ENCODE results near the gene PARVB.

Gene PARVB

GRCh38 chr22:44162960-44163359 is 138.9 kb downstream of the PARVB start:
- DNase-seq (ENCODE audit: low read depth) = no peak

GRCh38 chr22:44163536-44163935 is 139.4 kb downstream of the PARVB start:
- no peak for DNase-seq (ENCODE audit: low read depth)

- no peak for DNase-seq (ENCODE audit: low read depth)
Observed at GRCh38 chr22:44164031-44164430, 139.9 kb downstream of the PARVB start.

GRCh38 chr22:44165286-44165874 is 141.3 kb downstream of the PARVB start:
- no peak for DNase-seq (ENCODE audit: low read depth)

- DNase-seq (ENCODE audit: low read depth) = no peak
Observed at GRCh38 chr22:44166498-44167276, 142.6 kb downstream of the PARVB start.

GRCh38 chr22:44167501-44167900 is 143.4 kb downstream of the PARVB start:
- DNase-seq (ENCODE audit: low read depth) = no peak

GRCh38 chr22:44168206-44168605 is 144.1 kb downstream of the PARVB start:
- no peak for DNase-seq (ENCODE audit: low read depth)

GRCh38 chr22:44170470-44170869 is 146.4 kb downstream of the PARVB start:
- no peak for DNase-seq (ENCODE audit: low read depth)

- DNase-seq (ENCODE audit: low read depth) = no peak
Observed at GRCh38 chr22:44171561-44171960, 147.5 kb downstream of the PARVB start.

- DNase-seq (ENCODE audit: low read depth) = no peak
Observed at GRCh38 chr22:44172370-44173108, 148.4 kb downstream of the PARVB start.

GRCh38 chr22:44173154-44173553 is 149.1 kb downstream of the PARVB start:
- no peak for DNase-seq (ENCODE audit: low read depth)

GRCh38 chr22:44175676-44176075 is 151.6 kb downstream of the PARVB start:
- DNase-seq (ENCODE audit: low read depth) = no peak

- no peak for DNase-seq (ENCODE audit: low read depth)
Observed at GRCh38 chr22:44179196-44179988, 155.3 kb downstream of the PARVB start.

- no peak for DNase-seq (ENCODE audit: low read depth)
Observed at GRCh38 chr22:44179989-44180705, 156.0 kb downstream of the PARVB start.

- DNase-seq (ENCODE audit: low read depth) = no peak
Observed at GRCh38 chr22:44180706-44181032, 156.6 kb downstream of the PARVB start, which contains the start of gene PARVG. TSS of gene PARVG (plus strand) at chr22:44180925. CDS start at chr22:44183330, 2,405 bp downstream.

- peak; percentile 53 for DNase-seq (ENCODE audit: low read depth)
Observed at GRCh38 chr22:44181033-44181911, 157.2 kb downstream of the PARVB start.

- DNase-seq (ENCODE audit: low read depth) = peak; percentile 6
Observed at GRCh38 chr22:44181912-44182587, 157.9 kb downstream of the PARVB start.

GRCh38 chr22:44182588-44183286 is 158.6 kb downstream of the PARVB start:
- DNase-seq (ENCODE audit: low read depth) = peak; percentile 6

- DNase-seq (ENCODE audit: low read depth) = no peak
Observed at GRCh38 chr22:44183287-44183588, 159.1 kb downstream of the PARVB start.

- DNase-seq (ENCODE audit: low read depth) = no peak
Observed at GRCh38 chr22:44184006-44184405, 159.9 kb downstream of the PARVB start.

Data from activated T-helper 9 cell treated with anti-CD3 and anti-CD28 coated beads, Interleukin-2, amount 50 U/mL, for 16 hours (primary cell).